ENCODE results near the gene HOXA5. TPM values are rescaled to one million over a fixed set of nuclear protein-coding genes. Genes with fewer than 3 reads are reported as not detected.

Gene HOXA5
- 1 to 10 TPM; 3.6 to 8.2 (median 6.8) TPM for total RNA-seq

GRCh38 chr7:27143023-27143949 lies at the start of gene HOXA5:
Gene HOXA5, minus strand, starts transcription at chr7:27143681. Its CDS starts 74 bp downstream, at chr7:27143607.
- Histone ChIP-seq H3K4me3 (peak within 1 kb of the TSS; percentile 65 to 89 (median 74)), H3K36me3 (no peaks in the 10 kb centered on the region), H3K27me3 (peaks cover 0 to 88% (median 2%) of the 10 kb centered on the region in 4 donors), H3K4me1 (peaks cover 5 to 59% (median 8%) of the 10 kb centered on the region in 3 donors), H3K27ac (peak within 1 kb of the TSS; percentile 92 to 97 (median 92)), H3K9me3 (no peaks in the 10 kb centered on the region)
- TF ChIP-seq CTCF (IDR thresholded peaks at IDR 0.05), result peak; percentile 74 to 98 (median 92)
- peak in 3 of 4 donors; percentile 81 to 89 (median 82) for TF ChIP-seq POLR2A (IDR thresholded peaks at IDR 0.05)
- intact Hi-C loops (cut with DNase I), result loop anchor here (5.0 kb wide), 1 partner anchor 286 kb away; no protein-coding TSS in a partner anchor
- WGBS, 2 donors, result 30 to 42% methylated on average over 17 to 22 of the region's 86 CpGs
- no peak for DNase-seq

- Histone ChIP-seq H3K27ac (no peak overlapping the region), H3K4me3 (peak overlapping the region in 3 of 4 donors; percentile 16 to 61 (median 35)), H3K9me3 (no peaks in the 10 kb centered on the region), H3K4me1 (peaks cover 28 to 42% (median 29%) of the 10 kb centered on the region in 3 donors), H3K36me3 (no peaks in the 10 kb centered on the region), H3K27me3 (peaks cover 39 to 100% (median 80%) of the 10 kb centered on the region in 4 donors)
- intact Hi-C loops (cut with DNase I), result loop anchor here (10.0 kb wide), 1 partner anchor 822 kb away; no protein-coding TSS in a partner anchor
- no peak for DNase-seq
- TF ChIP-seq POLR2A (IDR thresholded peaks at IDR 0.05) (no peak), CTCF (IDR thresholded peaks at IDR 0.05) (no peak)
- WGBS, 2 donors, result 0 to 1% methylated on average over 12 to 20 of the region's 78 CpGs
Observed at GRCh38 chr7:27192546-27193334, 49.3 kb upstream of the HOXA5 start.

- intact Hi-C loops (cut with DNase I), result loop anchor here (10.0 kb wide), 1 partner anchor 823 kb away; no protein-coding TSS in a partner anchor
- WGBS, 2 donors, result 4% methylated on average over 18 of the region's 42 CpGs; no CpG with 5 or more reads in 1 of the 2 donors
- TF ChIP-seq POLR2A (IDR thresholded peaks at IDR 0.05), result no peak
- TF ChIP-seq CTCF (IDR thresholded peaks at IDR 0.05), result no peak
Observed at GRCh38 chr7:27191833-27192545, 48.5 kb upstream of the HOXA5 start.

GRCh38 chr7:27191161-27191731 lies 47.8 kb upstream of the HOXA5 start:
- intact Hi-C loops (cut with DNase I), result loop anchor here (10.0 kb wide), 1 partner anchor 824 kb away; no protein-coding TSS in a partner anchor
- Histone ChIP-seq H3K36me3 (no peaks in the 10 kb centered on the region), H3K27ac (no peak overlapping the region), H3K4me3 (no peak overlapping the region), H3K9me3 (no peaks in the 10 kb centered on the region), H3K4me1 (peaks cover 28 to 46% (median 32%) of the 10 kb centered on the region in 3 donors), H3K27me3 (peaks cover 42 to 100% (median 88%) of the 10 kb centered on the region in 4 donors)
- 46 to 47% methylated on average over 5 to 7 of the region's 15 CpGs for WGBS, 2 donors
- DNase-seq, result no peak
- TF ChIP-seq CTCF (IDR thresholded peaks at IDR 0.05) (no peak), POLR2A (IDR thresholded peaks at IDR 0.05) (no peak)

More at GRCh38 chr7:27191833-27192545, 48.5 kb upstream of the HOXA5 start:
- Histone ChIP-seq H3K9me3 (no peaks in the 10 kb centered on the region), H3K27ac (no peak overlapping the region), H3K4me1 (peaks cover 28 to 46% (median 32%) of the 10 kb centered on the region in 3 donors), H3K27me3 (peaks cover 42 to 100% (median 81%) of the 10 kb centered on the region in 4 donors), H3K36me3 (no peaks in the 10 kb centered on the region), H3K4me3 (peak overlapping the region in 3 of 4 donors; percentile 16 to 61 (median 35))
- DNase-seq, result no peak
